ENCODE data around the gene GLRB.

GLRB gene

GRCh38 chr4:157052429-157053040 lies 23.4 kb upstream of the GLRB start:
- TF ChIP-seq, protein P1, sequence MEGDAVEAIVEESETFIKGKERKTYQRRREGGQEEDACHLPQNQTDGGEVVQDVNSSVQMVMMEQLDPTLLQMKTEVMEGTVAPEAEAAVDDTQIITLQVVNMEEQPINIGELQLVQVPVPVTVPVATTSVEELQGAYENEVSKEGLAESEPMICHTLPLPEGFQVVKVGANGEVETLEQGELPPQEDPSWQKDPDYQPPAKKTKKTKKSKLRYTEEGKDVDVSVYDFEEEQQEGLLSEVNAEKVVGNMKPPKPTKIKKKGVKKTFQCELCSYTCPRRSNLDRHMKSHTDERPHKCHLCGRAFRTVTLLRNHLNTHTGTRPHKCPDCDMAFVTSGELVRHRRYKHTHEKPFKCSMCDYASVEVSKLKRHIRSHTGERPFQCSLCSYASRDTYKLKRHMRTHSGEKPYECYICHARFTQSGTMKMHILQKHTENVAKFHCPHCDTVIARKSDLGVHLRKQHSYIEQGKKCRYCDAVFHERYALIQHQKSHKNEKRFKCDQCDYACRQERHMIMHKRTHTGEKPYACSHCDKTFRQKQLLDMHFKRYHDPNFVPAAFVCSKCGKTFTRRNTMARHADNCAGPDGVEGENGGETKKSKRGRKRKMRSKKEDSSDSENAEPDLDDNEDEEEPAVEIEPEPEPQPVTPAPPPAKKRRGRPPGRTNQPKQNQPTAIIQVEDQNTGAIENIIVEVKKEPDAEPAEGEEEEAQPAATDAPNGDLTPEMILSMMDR (IDR thresholded peaks at IDR 0.05) = no peak

DNA sequence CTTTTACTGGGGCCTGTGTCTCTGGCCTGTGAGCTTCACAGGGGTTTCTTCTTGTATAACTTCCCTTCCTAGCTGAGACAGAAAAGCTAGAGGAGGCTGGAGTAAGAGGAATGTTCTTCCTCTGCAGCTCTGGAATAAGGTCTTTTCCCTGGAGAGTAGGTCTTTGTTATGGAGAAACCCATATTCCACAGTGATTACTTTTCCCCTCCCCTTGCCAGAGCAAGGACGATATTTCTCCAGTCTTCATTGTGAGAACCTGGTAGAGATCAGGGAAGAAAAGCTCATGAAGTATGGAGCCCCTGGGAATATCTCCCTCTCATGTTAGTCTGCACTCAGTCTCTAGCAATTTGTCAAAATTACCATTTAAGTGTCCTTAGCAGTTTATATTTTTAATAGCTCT lies 18.7 kb upstream of the GLRB start:
- TF ChIP-seq, protein P1 (IDR thresholded peaks at IDR 0.05) = no peak

GRCh38 chr4:157072002-157072401 lies 3.9 kb upstream of the GLRB start:
- TF ChIP-seq, protein P1 (IDR thresholded peaks at IDR 0.05) = no peak

DNA sequence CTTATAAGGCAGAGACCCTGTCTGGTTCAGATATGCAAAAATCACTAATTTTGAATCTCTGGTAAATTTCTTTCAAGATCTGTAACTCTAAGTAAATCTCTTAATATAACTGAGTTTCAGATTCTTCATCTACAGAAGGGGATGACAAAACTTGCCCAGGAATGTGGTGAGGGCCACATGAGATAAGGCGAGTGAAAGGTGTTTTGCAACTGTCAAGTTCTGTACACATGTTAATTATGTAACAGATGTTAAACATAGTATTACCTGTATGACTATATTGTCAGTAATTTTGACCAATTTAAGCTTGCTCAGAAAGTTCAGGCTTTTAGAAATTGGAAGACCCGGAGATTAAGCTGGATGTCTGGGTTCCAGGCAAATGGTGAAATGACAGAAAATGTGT lies 549 bp upstream of the GLRB start:
- TF ChIP-seq, protein P1 (IDR thresholded peaks at IDR 0.05) = no peak

- TF ChIP-seq, protein P1 (IDR thresholded peaks at IDR 0.05) = no peak
Measured at GRCh38 chr4:157076578-157076947, 613 bp downstream of the GLRB start.

- TF ChIP-seq, protein P1 (IDR thresholded peaks at IDR 0.05) = no peak
Measured at GRCh38 chr4:157079441-157079840, 3.5 kb downstream of the GLRB start.

DNA sequence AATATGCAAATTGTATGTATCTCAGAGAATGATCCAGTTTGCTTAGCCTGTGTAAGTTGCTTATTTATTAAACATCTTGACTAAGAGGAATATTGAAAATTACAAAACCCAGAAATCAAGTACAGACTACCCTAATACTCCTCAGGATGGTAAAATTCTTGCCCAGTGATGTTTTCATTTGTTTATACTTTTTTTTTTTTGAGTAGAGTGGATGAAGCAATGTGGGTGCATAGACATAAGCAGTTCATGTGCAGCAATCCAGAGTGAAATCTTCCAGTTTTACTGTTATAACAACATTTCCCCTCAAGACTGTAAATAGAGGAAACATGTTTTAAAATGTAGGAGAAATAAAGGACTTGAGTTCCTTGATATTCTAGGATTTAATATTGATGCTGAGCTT lies 4.7 kb downstream of the GLRB start:
- TF ChIP-seq, protein P1 (IDR thresholded peaks at IDR 0.05) = no peak

DNA sequence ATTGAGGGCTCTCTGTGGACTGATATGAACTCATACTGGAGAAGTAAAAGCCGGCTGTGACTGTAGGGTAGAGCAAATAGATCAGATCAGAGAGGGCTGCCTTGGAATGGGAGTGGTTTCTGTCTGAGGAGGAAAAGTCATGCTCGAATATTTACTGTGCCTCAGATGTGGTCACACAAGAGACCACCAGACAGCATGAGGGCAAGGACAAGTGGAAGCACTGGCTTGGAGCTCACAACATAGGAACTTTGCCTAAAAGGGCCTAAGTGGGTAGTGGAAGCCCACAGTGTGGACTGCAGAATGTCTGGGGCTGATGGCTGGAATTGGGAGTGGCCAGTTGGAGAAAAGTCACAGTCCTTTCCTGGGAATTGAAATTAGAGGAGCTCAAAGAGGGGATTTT lies 19.8 kb downstream of the GLRB start:
- TF ChIP-seq, protein P1 (IDR thresholded peaks at IDR 0.05) = no peak
